ENCODE measurements around the gene IFRD1.

The IFRD1 gene, protein sequence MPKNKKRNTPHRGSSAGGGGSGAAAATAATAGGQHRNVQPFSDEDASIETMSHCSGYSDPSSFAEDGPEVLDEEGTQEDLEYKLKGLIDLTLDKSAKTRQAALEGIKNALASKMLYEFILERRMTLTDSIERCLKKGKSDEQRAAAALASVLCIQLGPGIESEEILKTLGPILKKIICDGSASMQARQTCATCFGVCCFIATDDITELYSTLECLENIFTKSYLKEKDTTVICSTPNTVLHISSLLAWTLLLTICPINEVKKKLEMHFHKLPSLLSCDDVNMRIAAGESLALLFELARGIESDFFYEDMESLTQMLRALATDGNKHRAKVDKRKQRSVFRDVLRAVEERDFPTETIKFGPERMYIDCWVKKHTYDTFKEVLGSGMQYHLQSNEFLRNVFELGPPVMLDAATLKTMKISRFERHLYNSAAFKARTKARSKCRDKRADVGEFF

DNA sequence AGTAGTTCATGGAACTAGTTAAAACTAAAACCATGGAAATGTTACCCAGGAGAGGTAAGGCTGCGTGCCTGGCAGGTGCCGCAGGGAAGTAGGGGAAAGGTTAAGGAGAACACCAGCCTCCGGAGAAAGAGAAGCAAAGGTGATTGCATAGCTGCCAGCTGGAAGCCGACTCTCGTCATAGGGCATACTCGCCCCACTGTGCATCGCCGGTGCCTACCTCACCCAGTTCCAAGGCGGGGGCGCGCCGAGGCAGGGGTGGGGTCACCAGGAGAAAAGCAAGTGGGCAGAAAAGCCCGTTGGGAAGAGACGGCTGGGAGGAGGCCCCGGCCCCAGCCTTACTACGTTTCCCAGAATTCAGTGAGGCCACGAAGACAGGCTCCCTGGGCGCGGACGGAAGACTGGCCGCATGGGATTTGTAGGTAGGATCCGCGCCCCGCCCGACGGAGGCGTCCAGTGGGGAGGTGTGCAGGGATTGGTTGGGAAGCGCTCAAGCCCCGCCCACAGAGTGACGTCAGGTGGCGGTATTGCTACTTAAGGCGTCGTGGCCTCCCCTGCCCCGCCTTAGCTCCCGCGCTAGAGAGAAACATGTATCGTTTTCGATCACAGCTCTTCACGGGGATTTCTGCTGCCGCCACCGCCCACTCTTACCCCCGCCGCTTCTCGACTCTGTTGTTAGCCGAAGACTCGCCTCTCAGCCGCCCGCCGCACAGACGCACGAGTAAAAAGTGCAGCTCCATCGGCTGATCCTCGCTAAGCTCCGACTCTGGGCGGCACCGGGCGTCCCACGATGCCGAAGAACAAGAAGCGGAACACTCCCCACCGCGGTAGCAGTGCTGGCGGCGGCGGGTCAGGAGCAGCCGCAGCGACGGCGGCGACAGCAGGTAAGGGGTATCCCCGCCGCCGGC lies at the start of gene IFRD1:
IFRD1 (plus strand) TSS at position 559 of the 905 bp plus-strand sequence; CDS start at position 788, 229 bp downstream.
- peak; percentile 99 for DNase-seq

GRCh38 chr7:112404321-112404720 lies 45.9 kb upstream of the IFRD1 start:
- no peak for DNase-seq

GRCh38 chr7:112405286-112405685 lies 45.0 kb upstream of the IFRD1 start:
- DNase-seq, result no peak

GRCh38 chr7:112407261-112407660 lies 43.0 kb upstream of the IFRD1 start:
- no peak for DNase-seq

- no peak for DNase-seq
Measured at GRCh38 chr7:112410092-112410491, 40.2 kb upstream of the IFRD1 start.

- no peak for DNase-seq
Measured at GRCh38 chr7:112411186-112411795, 39.0 kb upstream of the IFRD1 start.

- no peak for DNase-seq
Measured at GRCh38 chr7:112414855-112415490, 35.3 kb upstream of the IFRD1 start.

- no peak for DNase-seq
Measured at GRCh38 chr7:112416127-112416526, 34.1 kb upstream of the IFRD1 start.

DNA sequence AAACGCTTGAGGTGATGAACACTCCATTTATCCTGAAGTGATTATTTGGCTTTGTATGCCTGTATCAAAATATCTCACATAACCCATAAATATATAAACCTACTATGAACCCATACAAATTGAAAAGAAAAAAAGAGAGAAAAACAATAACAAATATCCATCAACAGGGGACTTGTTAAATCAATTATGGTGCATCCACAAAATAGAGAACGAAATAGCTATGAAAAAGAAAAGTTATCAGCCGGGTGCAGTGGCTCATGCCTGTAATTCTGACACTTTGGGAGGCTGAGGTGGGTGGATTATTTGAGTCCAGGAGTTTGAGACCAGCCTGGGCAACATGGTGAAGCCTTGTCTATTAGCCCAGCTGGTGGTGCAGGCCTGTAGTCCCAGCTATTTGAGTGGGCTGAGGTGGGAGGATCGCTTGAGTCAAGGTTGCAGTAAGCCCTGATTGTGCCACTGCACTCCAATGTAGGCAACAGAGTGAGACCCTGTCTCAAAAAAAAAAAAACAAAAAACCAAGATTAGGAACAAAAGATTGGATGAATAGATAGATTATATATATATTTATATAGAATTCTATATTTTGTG lies 30.6 kb upstream of the IFRD1 start:
- no peak for DNase-seq

GRCh38 chr7:112420236-112420861 lies 29.9 kb upstream of the IFRD1 start:
- DNase-seq, result no peak

GRCh38 chr7:112421666-112422486 lies 28.4 kb upstream of the IFRD1 start:
- no peak for DNase-seq

DNA sequence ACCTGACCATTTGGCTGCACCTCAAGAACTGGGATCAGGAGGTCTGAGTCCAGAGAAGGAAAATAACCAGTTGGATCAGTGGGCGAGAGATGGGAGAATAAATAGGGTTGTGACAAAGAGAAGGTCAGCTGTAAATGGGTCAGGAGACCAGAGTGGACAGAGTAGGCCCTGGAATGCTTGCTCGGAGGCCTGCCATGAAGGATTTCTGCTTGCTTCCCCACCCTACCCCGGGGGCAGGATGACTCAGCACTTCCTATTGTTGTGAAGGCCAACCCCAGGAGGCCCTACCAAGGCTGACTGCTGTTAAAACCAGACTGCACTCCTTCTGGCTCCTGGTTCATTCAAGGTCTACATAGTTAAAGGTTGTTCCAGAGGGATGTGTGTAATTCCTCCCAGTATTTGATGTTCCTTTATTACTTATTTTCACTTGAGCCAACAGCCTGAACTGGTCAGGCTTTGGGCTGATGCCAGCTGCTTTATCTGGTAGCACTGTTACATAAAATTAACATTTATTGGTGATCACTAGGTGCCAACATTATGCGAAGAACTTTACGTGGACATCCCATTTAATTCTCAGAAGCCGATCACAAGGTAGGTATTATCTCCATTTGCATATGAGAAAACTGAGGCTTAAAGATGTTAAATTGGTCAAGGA lies 27.3 kb upstream of the IFRD1 start:
- no peak for DNase-seq

DNA sequence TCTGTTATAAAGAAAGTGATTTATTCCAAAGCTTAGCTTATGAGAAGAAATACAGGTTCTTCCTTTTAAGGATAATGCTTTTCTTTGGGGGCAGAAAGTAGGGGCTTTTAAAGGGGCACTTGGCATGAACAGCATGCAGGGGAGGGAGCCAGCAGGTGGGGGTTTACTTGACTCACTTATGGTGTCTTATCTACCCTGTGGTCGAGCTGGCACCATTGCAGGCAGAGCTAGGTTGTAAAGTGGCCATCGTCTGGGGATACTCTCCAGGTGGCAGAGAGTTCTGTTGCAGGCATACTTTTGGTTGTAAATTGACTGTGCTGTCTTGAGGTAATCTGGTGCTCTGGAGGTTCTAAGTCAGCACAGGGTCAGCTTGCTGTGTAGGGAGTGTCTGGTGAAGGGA lies 26.3 kb upstream of the IFRD1 start:
- DNase-seq, result no peak

GRCh38 chr7:112427984-112428383 lies 22.3 kb upstream of the IFRD1 start:
- no peak for DNase-seq

DNA sequence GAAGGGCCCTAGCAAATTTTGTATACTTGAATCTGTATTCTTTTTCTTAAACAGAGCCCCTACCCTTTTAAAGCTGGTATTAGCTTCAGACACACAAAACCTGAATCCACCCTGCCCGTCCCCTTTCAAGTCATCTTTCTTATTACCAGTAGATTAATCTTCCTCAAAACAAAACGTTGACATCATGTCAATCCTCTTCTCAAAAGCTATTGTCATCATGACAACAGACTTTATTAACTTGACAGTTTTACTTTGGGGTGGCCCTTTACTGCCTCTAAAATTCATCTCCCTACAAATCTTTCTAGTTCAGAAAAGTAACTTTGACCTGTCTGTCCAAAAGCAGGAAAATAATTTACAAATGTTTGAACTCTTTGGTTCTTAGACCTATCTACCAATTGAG lies 21.5 kb upstream of the IFRD1 start:
- DNase-seq, result no peak

- no peak for DNase-seq
Measured at GRCh38 chr7:112430649-112431048, 19.6 kb upstream of the IFRD1 start.

- no peak for DNase-seq
Measured at GRCh38 chr7:112431803-112432202, 18.5 kb upstream of the IFRD1 start.

GRCh38 chr7:112433289-112433688 lies 17.0 kb upstream of the IFRD1 start:
- no peak for DNase-seq

DNA sequence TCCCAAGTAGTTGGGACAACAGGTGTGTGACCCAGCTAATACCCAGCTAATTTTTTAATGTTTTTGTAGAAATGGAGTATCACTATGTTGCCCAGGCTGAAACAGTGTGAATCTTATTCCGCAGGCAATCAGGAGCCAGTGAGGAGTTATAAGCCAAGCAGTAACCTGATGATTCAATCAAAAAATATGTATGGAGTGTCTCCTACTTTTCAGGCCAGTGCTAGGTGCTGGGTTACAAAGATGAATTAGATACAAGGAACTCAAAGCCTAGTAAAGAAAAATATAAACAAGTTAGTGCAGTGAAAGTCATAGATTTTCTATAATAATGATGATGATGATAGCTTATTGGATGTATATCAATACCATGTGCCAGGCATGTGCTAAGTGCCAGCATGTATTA lies 13.2 kb upstream of the IFRD1 start:
- DNase-seq, result no peak

DNA sequence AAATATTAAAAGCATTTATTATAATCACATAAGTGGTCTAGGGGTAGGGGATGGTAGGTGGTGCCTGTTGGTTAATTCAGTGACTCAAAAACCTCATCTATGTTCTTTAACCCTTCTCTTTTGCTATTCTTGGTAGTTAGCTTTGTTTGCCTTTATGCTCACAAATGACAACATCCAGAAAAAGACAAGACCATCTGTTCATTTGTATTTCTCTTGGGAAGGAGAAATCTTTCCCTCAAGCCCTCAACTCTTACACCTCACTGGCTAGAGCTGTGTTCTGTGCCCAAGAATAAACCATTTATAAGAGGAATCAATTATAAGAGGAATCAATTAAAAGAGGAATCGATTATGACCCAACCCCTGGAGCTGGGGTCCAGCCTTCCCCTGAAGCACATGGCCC lies 10.8 kb upstream of the IFRD1 start:
- DNase-seq, result no peak

GRCh38 chr7:112442210-112442609 lies 8.1 kb upstream of the IFRD1 start:
- DNase-seq, result no peak
